ENCODE results near the gene PPM1H. TPM values are rescaled to one million over a fixed set of nuclear protein-coding genes. Genes with fewer than 3 reads are reported as not detected.

Gene PPM1H
- total and polyA plus RNA-seq, 2 of the 8 experiments (the other 6 are each of a cell fraction or from before 2014, with no cell fraction given): 16.4 to 36.1 TPM

DNA sequence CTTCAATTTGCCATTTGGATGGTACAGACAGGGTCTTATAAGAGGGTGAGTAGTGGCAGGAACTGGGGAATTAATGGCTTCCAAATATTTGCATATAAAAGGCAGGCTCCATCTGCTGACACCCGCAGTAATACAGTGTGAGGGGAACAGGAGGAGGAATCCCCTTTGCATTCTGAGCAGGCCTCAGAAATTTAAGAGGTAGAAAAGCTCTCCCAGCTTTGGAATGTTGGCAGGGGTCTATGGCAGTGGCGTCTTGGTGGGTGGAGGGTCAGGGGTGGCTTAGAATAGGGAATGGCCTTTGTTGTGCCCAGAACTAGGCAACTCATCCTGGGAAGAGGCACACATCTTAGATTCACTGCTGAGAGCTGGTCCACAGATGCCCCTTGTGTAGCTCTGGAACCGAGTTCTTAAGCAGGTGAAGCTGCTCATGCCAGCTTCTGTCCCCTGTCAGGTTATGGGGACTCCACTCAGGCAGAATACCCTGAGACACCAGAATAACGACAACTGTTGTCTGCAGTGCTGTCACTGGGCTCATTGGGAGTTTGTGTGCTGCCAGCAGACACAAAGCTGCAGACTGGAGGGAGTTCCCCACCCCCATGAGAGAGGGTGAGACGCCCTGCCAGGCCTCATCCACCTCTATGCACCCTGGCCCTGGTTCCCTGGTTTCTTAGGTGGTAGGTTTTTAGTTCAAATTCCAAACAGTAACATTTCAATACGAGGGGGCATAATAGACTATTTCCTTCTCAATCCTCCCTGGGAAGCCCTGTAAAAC is 278.2 kb downstream of the PPM1H start:
- H3K4me2 ChIP-seq (ENCODE audit: insufficient read depth in 1 of 2, low read depth in 2 of 2, low read length in 2 of 2): peak overlapping the region; percentile 9 to 37; a peak in 3 of 4 replicates
- peaks cover 37 to 61% (median 51%) of the 10 kb centered on the region in 4 experiments for H3K4me1 ChIP-seq (replicated peaks in 1 of 4; ENCODE audit: control insufficient read depth in 3 of 4, insufficient read depth in 4 of 4, low read length in 3 of 4)
- H4K8ac ChIP-seq (ENCODE audit: extremely low read depth, insufficient read depth, low read length): no peak overlapping the region
- peak overlapping the region in 1 of 4 experiments; percentile 4; a peak in 2 of 7 replicates for H3K9ac ChIP-seq (replicated peaks in 1 of 4; ENCODE audit: extremely low read depth in 1 of 4, low read depth in 3 of 4, low read length in 3 of 4)
- peak overlapping the region; percentile 96 for H4K91ac ChIP-seq (replicated peaks; ENCODE audit: insufficient read length, low read length)
- peak overlapping the region; percentile 84; the same call in 1 of the 2 replicates for H2BK5ac ChIP-seq (ENCODE audit: low read depth, low read length)
- ChIA-PET POLR2A (ENCODE audit: partially characterized antibody) (interaction anchor here (0.9 to 2.2 kb wide), 6 partner anchors 17 to 54 kb away, joined by 4 to 13 read pairs (median 4); no protein-coding TSS in a partner anchor), CTCF (ENCODE audit: partially characterized antibody) (interaction anchor here (0.6 to 2.2 kb wide), 9 partner anchors 10 to 533 kb away, joined by 3 to 8 read pairs (median 3); no protein-coding TSS in a partner anchor)
- no peak overlapping the region for H2BK15ac ChIP-seq (ENCODE audit: low read length)
- peak overlapping the region; percentile 0 for H3K14ac ChIP-seq (ENCODE audit: insufficient read length)
- no peak for DNase-seq (ENCODE audit: low read depth in 1 of 2, low spot score in 2 of 2)
- peaks cover 5 to 19% (median 14%) of the 10 kb centered on the region in 4 experiments for H3K27me3 ChIP-seq (replicated peaks in 1 of 4; ENCODE audit: control insufficient read depth in 3 of 4, extremely low read depth in 1 of 4, insufficient read depth in 3 of 4, low read length in 3 of 4)
- H3K23ac ChIP-seq (ENCODE audit: insufficient read length): no peak overlapping the region
- H2BK20ac ChIP-seq (ENCODE audit: low read length): peak overlapping the region; percentile 93; the same call in 1 of the 2 replicates
- peak overlapping the region; percentile 20 for H4K5ac ChIP-seq (ENCODE audit: insufficient read length, low read depth, low read length)
- TF ChIP-seq RFX5 (IDR thresholded peaks at IDR 0.05; ENCODE audit: borderline replicate concordance, low read depth, low read length): no peak
- TF ChIP-seq KDM4A (IDR thresholded peaks at IDR 0.05; ENCODE audit: low read depth, low read length, severe bottlenecking): no peak
- TF ChIP-seq YY1 (IDR thresholded peaks at IDR 0.05; ENCODE audit: low read depth, low read length): peak; percentile 60; the same call in 1 of the 2 replicates
- WGBS, 2 experiments (ENCODE audit: extremely low coverage in 1 of 2, insufficient coverage in 1 of 2, insufficient read length in 1 of 2, insufficient replicate concordance in 2 of 2, low coverage in 1 of 2, low lambda C conversion rate in 2 of 2, missing lambda C conversion rate in 1 of 2): 45% methylated on average over 6 of the region's 6 CpGs; no CpG with 5 or more reads in 1 of the 2 experiments
- H3K23me2 ChIP-seq (ENCODE audit: low read depth, low read length): no peaks in the 10 kb centered on the region
- no peaks in the 10 kb centered on the region for H4K20me1 ChIP-seq (replicated peaks in 1 of 2; ENCODE audit: control insufficient read depth in 1 of 2, insufficient read depth in 2 of 2, low read length in 2 of 2)
- peak; percentile 28 for FAIRE-seq
- H3K4me3 ChIP-seq (ENCODE audit: extremely low read depth in 1 of 4, insufficient read depth in 2 of 4, low read depth in 3 of 4, low read length in 4 of 4): no peak overlapping the region; a peak in 2 of 8 replicates
- H2BK120ac ChIP-seq (replicated peaks; ENCODE audit: low read depth, low read length): peak overlapping the region; percentile 93
- H2AFZ ChIP-seq (ENCODE audit: low read length): no peak overlapping the region
- H2BK12ac ChIP-seq (ENCODE audit: low read depth, low read length): peak overlapping the region; percentile 89
- H3K18ac ChIP-seq (ENCODE audit: extremely low read depth, low read length): peak overlapping the region; percentile 85
- no peaks in the 10 kb centered on the region for H3K79me2 ChIP-seq (ENCODE audit: control insufficient read depth in 1 of 2, insufficient read depth in 2 of 2, low read length in 2 of 2)
- H3K9me3 ChIP-seq (ENCODE audit: insufficient read depth in 2 of 2, low read depth in 1 of 2, low read length in 1 of 2): no peaks in the 10 kb centered on the region
- no peaks in the 10 kb centered on the region for H3K36me3 ChIP-seq (ENCODE audit: control insufficient read depth in 2 of 4, insufficient read depth in 4 of 4, low read length in 3 of 4)
- H3K79me1 ChIP-seq (ENCODE audit: low read depth, low read length): no peaks in the 10 kb centered on the region
- H3K56ac ChIP-seq (replicated peaks; ENCODE audit: insufficient read length, low read depth, low read length): no peak overlapping the region
- peak overlapping the region; percentile 38; the same call in 1 of the 2 replicates for H3K27ac ChIP-seq (ENCODE audit: low read depth, low read length)
- H3K4ac ChIP-seq (replicated peaks; ENCODE audit: insufficient read length, low read depth, low read length): peak overlapping the region; percentile 39
- H2AK5ac ChIP-seq (ENCODE audit: low read depth, low read length): peak overlapping the region; percentile 96
